CD4-positive, alpha-beta T cell treated with Interleukin-21 for 1 hour (primary cell): Measurements from ENCODE around the gene MFSD12.

Source experiments
- DNase-seq: peaks from one replicate; pipeline ENCODE4 v3.0.0-alpha.2; 2020

The MFSD12 gene

GRCh38 chr19:3557461-3558248, at the start of gene MFSD12:
Gene MFSD12 (minus strand): TSS chr19:3557586. CDS start chr19:3557403, 183 bp downstream.
- DNase-seq, result peak; percentile 95

- peak; percentile 52 for DNase-seq
These were observed 49.4 kb upstream of the MFSD12 start, which contains the start of gene TBXA2R for GRCh38 chr19:3606690-3607289. Gene TBXA2R (minus strand): TSS chr19:3606875. CDS start chr19:3600634, 6,241 bp downstream.

DNA sequence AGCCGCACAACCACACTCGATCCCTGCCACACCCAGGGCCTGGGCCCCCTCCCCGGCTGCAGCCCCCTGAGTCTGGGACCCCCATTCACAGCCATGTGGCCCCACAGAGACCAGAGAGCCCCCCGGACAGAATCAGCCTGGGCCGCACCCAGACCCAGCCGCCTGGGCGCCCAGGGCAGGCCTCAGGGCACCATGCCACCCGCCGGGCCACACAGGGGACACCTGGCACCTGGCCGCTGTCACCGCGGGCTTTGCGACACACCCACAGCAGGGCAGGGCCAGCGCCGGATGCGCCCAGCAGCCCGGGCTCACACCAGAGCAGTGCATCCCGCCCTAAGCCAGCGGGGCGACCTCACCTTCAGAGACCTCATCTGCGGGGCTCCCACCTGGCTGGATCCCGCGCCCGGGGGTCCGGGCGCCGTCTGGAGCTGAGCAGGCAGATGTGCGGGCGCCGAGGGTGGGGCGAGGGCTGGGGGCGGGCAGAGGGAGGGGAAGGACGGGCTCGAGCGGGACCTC, 48.8 kb upstream of the MFSD12 start:
- peak; percentile 32 for DNase-seq

DNA sequence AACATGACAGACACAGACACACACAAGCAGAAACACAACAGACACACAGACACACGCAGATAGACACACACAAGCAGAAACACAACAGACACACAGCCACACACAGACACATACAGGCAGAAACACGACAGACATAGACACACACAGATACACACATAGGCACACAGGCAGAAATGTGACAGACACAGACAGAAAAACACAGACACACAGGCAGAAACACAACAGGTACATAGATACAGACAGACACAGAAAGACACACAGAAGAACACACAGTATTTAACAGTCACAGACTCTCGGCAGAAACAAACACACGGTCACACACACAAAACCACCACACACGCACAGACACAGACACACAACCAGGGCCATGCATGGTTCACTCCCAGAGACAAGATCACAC, 48.4 kb upstream of the MFSD12 start:
- no peak for DNase-seq

DNA sequence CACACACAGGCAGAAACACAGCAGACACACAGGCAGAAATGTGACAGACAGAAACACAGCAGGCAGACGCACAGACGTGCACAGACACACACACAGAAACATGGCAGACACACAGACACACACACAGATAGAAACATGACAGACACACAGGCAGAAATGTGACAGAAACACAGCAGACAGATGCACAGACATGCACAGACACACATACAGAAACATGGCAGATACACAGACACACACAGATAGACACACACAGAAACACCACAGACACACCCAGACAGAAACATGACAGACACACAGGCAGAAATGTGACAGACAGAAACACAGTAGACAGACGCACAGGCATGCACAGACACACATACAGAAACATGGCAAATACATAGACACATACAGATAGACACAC, 48.0 kb upstream of the MFSD12 start:
- no peak for DNase-seq

DNA sequence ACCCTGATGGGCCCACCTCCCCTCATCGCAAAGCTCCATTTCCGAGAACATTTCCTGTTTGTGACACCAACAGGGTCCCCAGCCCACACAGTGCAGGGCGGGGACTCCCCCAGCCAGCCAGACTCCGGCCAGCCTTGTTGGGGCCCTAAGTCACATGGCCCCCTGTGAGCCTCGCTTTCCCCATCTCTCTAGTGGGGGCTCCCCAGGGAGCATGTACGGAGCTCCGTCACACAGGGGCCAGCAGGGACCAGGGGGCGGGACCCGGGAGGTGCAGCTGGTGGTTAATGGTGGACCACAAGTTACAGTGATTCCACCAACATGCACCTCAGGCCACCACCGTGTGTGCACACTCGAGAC, 47.6 kb upstream of the MFSD12 start:
- peak; percentile 43 for DNase-seq

- DNase-seq, result no peak
These were observed 47.0 kb upstream of the MFSD12 start for GRCh38 chr19:3604227-3604986.

- DNase-seq, result no peak
These were observed 45.9 kb upstream of the MFSD12 start for GRCh38 chr19:3603121-3603811.

- no peak for DNase-seq
These were observed 43.6 kb upstream of the MFSD12 start for GRCh38 chr19:3601021-3601420.

DNA sequence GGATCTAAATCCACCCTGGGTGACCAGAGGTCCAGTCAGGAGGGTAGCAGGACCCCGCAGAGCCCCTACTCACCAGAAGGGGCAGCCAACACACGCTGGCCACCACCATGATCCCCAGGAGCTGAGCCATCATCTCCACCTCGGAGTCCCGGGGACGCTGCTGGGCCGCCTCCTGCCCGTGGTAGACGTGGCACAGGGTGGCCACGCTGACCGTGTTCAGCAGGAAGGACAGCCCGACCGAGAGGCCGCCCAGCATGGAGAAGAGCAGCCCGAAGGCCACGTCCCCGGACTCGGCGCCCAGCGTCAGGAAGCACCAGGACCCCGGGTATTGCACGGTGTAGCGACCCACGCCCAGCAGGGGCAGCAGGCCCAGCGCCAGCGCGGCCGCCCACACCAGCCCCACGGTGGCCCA, 42.4 kb upstream of the MFSD12 start:
- no peak for DNase-seq

GRCh38 chr19:3595521-3596061, 38.2 kb upstream of the MFSD12 start:
- no peak for DNase-seq

DNA sequence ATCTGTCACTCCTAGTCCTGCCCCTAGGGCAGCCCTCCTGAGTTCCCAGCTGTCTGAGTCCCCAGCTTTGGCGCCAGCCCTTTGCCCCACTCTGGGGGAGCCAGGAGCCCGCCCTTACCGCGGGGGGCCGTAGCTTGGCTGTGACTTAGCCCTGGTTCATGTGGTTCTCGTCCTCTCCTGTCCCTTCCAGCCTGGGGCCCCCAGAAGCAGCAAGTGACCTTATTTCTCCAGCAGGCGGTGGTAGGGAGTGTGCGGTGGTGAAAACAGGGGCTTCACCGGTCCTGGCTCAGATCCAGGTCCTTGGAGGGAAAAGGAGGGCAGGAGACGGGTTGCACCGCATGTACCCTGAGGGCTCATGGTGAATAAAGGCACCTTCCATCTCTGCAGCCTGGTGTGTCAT, 35.8 kb upstream of the MFSD12 start:
- no peak for DNase-seq

- DNase-seq, result no peak
These were observed 34.7 kb upstream of the MFSD12 start for GRCh38 chr19:3591876-3592613.

GRCh38 chr19:3590991-3591659, 33.7 kb upstream of the MFSD12 start:
- DNase-seq, result no peak

GRCh38 chr19:3589949-3590348, 32.6 kb upstream of the MFSD12 start:
- no peak for DNase-seq

GRCh38 chr19:3589439-3589838, 32.1 kb upstream of the MFSD12 start:
- DNase-seq, result no peak

DNA sequence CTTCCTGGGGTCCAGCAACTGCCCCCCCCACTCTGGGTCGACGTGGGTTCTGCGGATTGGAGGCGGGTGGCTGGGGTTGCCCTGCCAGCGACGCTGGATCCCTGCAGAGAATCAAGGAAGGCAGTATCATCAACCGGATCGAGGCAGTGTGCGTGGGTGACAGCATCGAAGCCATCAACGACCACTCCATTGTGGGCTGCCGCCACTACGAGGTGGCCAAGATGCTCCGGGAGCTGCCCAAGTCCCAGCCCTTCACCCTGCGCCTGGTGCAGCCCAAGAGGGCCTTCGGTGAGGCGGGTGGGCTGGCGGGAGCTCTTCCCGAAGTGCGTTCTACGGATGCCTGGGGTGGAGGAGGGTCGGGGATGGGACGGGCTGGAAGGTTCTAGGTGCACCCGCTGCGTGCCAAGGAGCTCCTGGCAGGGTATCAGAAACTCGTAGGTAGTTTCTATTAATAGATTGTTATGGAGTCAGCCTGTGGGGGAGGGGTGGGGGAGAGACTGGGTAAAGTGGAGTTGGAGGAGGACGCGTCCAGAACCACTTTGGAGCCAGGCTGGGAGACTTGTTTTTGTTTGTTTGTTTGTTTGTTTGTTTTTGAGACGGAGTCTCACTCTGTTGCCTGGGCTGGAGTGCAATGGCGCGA, 29.4 kb upstream of the MFSD12 start:
- DNase-seq, result no peak

GRCh38 chr19:3586127-3586626, 28.8 kb upstream of the MFSD12 start:
- peak; percentile 35 for DNase-seq

DNA sequence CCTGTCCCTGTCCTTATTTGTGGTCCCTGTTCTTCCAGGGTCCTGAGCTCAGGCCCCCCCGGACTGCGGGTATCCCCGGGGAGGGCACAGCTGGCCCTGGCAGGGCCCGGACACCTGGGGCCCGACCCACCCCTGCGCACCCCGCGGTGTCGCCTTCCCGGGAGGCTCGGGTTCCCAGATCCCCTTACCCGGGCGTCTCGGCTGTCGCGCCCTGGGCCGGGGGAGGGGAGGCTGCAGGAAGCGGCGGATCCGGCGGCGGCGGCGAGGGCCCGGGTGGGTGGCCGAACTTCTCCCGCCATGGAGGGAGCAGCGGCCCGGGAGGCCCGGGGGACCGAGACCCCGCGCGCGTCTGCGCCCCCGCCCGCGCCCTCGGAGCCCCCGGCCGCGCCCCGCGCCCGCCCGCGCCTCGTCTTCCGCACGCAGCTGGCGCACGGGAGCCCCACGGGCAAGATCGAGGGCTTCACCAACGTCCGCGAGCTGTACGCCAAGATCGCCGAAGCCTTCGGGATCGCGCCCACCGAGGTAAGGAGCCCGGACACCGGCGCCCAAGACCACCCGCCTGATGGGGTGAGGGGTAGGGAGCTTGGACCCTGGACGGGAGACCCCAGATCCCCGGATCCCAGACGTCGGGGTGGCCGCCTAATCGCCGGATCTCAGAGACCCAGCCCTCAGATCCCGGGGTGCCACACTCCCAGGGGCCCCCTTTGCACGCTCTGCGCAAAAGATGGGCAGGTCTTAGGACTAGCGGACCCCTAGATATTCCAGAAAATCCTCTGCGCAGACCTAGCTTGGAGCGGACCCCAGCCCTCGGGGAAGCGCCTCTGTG, 28.1 kb upstream of the MFSD12 start, which contains the start of gene GIPC3:
GIPC3 (plus strand) TSS at position 178 of the 826 bp plus-strand sequence; CDS start at position 298, 120 bp downstream.
- DNase-seq, result no peak
